GM12864 (cell line): ENCODE results near the gene CDH23.
A peak's percentile ranks its signal among the peaks of the same experiment; 100 is the strongest.

Experiments
- DNase-seq: peaks from one replicate; pipeline ENCODE4 v3.0.0-alpha.2; 2011; ENCODE audit warnings: low read depth
- H3K4me3 ChIP-seq: 2 replicates; pipeline ENCODE4 v1.5.1; 2011; ENCODE audit warnings: mild to moderate bottlenecking, low read depth, low read length, control low read depth
- TF ChIP-seq, protein P1 (sequence below): IDR thresholded peaks from 2 replicates; pipeline ENCODE4 v1.5.1; 2011; ENCODE audit warnings: low read depth, mild to moderate bottlenecking, moderate library complexity, low read length, control low read depth, inconsistent platforms; ENCODE audit errors: missing control alignments

The CDH23 gene

GRCh38 chr10:71661779-71662336 lies 265.1 kb downstream of the CDH23 start:
- no peak for DNase-seq
- H3K4me3 ChIP-seq, result no peak overlapping the region
- TF ChIP-seq, protein P1, sequence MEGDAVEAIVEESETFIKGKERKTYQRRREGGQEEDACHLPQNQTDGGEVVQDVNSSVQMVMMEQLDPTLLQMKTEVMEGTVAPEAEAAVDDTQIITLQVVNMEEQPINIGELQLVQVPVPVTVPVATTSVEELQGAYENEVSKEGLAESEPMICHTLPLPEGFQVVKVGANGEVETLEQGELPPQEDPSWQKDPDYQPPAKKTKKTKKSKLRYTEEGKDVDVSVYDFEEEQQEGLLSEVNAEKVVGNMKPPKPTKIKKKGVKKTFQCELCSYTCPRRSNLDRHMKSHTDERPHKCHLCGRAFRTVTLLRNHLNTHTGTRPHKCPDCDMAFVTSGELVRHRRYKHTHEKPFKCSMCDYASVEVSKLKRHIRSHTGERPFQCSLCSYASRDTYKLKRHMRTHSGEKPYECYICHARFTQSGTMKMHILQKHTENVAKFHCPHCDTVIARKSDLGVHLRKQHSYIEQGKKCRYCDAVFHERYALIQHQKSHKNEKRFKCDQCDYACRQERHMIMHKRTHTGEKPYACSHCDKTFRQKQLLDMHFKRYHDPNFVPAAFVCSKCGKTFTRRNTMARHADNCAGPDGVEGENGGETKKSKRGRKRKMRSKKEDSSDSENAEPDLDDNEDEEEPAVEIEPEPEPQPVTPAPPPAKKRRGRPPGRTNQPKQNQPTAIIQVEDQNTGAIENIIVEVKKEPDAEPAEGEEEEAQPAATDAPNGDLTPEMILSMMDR, result no peak

DNA sequence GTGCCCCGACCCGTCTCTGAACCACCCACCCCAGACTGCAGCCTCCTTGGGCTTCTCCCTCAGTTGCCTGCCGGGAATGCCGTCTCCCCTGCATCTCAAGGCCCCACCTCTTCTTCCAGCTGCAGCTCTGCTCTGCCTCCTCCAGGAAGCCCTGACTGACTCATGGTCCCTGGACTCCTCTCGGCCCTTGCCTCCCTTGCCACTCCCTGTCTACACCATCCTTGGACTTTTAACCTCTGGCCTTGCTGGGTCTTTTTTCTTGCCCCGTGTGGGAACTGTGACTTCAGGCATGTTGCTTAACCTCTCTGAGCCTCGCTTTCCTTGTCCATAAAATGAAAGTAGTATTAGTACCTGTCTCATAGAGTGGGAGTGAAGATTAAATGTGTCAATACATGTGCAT lies 266.6 kb downstream of the CDH23 start:
- TF ChIP-seq, protein P1, result no peak
- DNase-seq, result no peak
- H3K4me3 ChIP-seq, result no peak overlapping the region

DNA sequence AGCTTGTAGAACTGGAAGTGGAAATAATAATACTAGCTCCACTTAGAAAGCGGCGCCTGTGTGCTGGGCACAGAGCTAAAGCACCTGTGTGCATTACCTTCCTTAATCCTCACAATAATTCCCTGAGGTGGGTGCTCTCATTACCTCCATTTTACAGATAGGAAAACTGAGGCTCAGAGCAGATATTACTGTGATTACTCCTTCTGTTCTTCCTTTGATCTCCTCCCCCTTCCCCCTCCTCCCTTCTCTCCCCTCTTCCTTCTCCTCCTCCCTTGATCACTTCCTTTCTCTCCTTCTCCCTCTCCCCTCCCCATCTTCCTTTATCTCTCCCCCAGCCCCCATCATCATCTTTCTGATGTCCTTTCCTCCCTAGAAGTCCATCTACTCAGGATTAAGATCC lies 267.9 kb downstream of the CDH23 start:
- H3K4me3 ChIP-seq, result no peak overlapping the region
- TF ChIP-seq, protein P1, result no peak
- DNase-seq, result no peak

DNA sequence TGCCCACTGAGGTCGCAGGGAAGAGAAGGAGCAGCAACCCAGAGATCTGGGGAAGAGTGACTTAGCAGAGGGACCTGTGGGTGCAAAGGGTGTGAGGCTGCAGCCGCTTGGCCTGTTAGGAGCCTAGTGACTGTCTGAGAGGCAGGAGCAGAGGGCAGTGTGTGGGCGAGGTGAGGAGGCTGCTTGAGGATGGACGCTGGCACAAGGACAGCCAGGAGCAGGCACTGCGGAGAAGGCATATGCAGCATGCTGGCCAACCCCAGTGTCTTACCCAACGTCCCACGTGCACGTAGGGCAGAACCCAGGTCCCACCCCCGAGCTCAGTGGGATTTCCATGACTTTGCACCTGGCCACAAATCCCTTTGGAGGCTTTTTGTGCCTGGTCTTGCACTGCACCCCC lies 268.7 kb downstream of the CDH23 start:
- DNase-seq, result no peak
- H3K4me3 ChIP-seq, result no peak overlapping the region
- TF ChIP-seq, protein P1, result no peak

- TF ChIP-seq, protein P1, result no peak
These were observed 270.1 kb downstream of the CDH23 start for GRCh38 chr10:71666639-71667386.

DNA sequence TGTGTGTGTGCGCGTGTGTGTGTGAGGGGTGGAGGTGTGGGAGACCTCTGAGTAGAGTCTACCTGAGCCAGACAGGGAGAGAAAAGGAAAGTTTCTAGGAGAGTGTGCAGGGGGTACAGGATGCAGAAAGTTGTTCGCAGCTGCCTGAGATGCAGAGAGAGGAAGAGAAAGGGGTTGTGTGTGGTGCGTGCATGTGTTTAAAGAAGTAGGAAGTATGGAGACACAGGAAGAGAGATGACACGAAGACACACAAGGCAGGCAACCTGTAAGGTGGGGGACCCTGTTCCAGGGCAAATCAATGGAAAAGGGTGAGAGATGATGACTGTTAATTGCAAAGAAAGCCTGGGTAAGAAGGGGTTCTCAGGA lies 270.6 kb downstream of the CDH23 start:
- peak; percentile 30 for DNase-seq
- H3K4me3 ChIP-seq, result no peak overlapping the region
- TF ChIP-seq, protein P1, result no peak

More at GRCh38 chr10:71666639-71667386, 270.1 kb downstream of the CDH23 start:
- DNase-seq, result peak; percentile 13
- H3K4me3 ChIP-seq, result no peak overlapping the region
